ENCODE results near the gene LCTL.

The LCTL gene

DNA sequence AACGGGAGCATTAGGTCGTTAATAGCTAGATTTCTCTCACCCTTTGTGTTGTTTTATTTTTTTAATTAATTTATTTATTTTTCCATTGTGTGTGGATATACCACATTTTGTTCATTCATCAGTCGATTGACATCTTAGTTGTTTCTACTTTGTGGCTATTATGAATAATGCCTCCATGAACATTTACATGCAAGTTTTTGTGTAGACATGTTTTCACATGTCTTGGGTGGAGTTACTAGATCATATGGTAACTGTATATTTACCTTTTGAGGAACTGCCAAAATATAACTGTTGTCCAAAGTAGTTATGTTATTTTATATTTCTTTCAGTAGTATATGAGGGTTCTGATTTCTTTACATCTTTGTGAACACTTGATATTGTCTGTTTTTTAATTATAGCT lies 41.9 kb downstream of the LCTL start:
- no peak for TF ChIP-seq CTCF (IDR thresholded peaks at IDR 0.05; ENCODE audit: low read depth, low read length)
- DNase-seq (ENCODE audit: low read depth in 2 of 2) = no peak
- no peak overlapping the region for H3K4me3 ChIP-seq (replicated peaks in 1 of 2; ENCODE audit: low read depth in 2 of 2, low read length in 2 of 2)

- H3K4me3 ChIP-seq (replicated peaks in 1 of 2; ENCODE audit: low read depth in 2 of 2, low read length in 2 of 2) = no peak overlapping the region
- no peak for TF ChIP-seq CTCF (IDR thresholded peaks at IDR 0.05; ENCODE audit: low read depth, low read length)
- peak; percentile 24 to 71 for DNase-seq (ENCODE audit: low read depth in 2 of 2)
Observed at GRCh38 chr15:66515901-66516322, 49.9 kb downstream of the LCTL start.

- no peak for TF ChIP-seq CTCF (IDR thresholded peaks at IDR 0.05; ENCODE audit: low read depth, low read length)
- H3K4me3 ChIP-seq (replicated peaks in 1 of 2; ENCODE audit: low read depth in 2 of 2, low read length in 2 of 2) = no peak overlapping the region
- no peak for DNase-seq (ENCODE audit: low read depth in 2 of 2)
Observed at GRCh38 chr15:66514586-66514985, 51.2 kb downstream of the LCTL start.

- TF ChIP-seq CTCF (IDR thresholded peaks at IDR 0.05; ENCODE audit: low read depth, low read length) = no peak
Observed at GRCh38 chr15:66508293-66508883, 57.4 kb downstream of the LCTL start.

GRCh38 chr15:66505818-66506217 lies 60.0 kb downstream of the LCTL start:
- H3K4me3 ChIP-seq (replicated peaks in 1 of 2; ENCODE audit: low read depth in 2 of 2, low read length in 2 of 2) = peak overlapping the region; percentile 75 to 96
- no peak for DNase-seq (ENCODE audit: low read depth in 2 of 2)
- no peak for TF ChIP-seq CTCF (IDR thresholded peaks at IDR 0.05; ENCODE audit: low read depth, low read length)

More at GRCh38 chr15:66508293-66508883, 57.4 kb downstream of the LCTL start:
- no peak overlapping the region for H3K4me3 ChIP-seq (replicated peaks in 1 of 2; ENCODE audit: low read depth in 2 of 2, low read length in 2 of 2)
- no peak for DNase-seq (ENCODE audit: low read depth in 2 of 2)

- DNase-seq (ENCODE audit: low read depth in 2 of 2) = peak in 1 of 2 donors; percentile 65
- peak overlapping the region; percentile 75 to 96 for H3K4me3 ChIP-seq (replicated peaks in 1 of 2; ENCODE audit: low read depth in 2 of 2, low read length in 2 of 2)
- no peak for TF ChIP-seq CTCF (IDR thresholded peaks at IDR 0.05; ENCODE audit: low read depth, low read length)
Observed at GRCh38 chr15:66505430-66505811, 60.4 kb downstream of the LCTL start.

Data from cardiac fibroblast (primary cell).